Kidney epithelial cell (primary cell): ENCODE results near the gene RARRES2. TPM values are rescaled to one million over a fixed set of nuclear protein-coding genes. Genes with fewer than 3 reads are reported as not detected.
"Not testable (repeated sequence)": the region's sequence is repeated elsewhere in the genome, so short reads cannot be mapped to it uniquely, and the experiment has no call there.

Source experiments
- DNase-seq: peaks from one replicate; pipeline ENCODE4 v3.0.0-alpha.2; 2010; ENCODE audit warnings: low read depth
- H3K27me3 ChIP-seq: 2 replicates; pipeline ENCODE4 v1.6.0; 2011; ENCODE audit warnings: low read length; ENCODE audit not compliant: control insufficient read depth, insufficient read depth
- H3K36me3 ChIP-seq: 2 replicates; pipeline ENCODE4 v1.5.1; 2011; ENCODE audit warnings: low read length; ENCODE audit not compliant: control insufficient read depth, insufficient read depth
- H3K4me3 ChIP-seq: 2 replicates; pipeline ENCODE4 v1.5.1; 2011; ENCODE audit warnings: low read depth, mild to moderate bottlenecking, control low read depth, low read length
- total RNA-seq: library from RNA; depleted of rRNA; stranded (reverse); fragments of >200 nt; gene quantifications from 2 replicates; pipeline ENCODE4 v1.2.3, GENCODE V29; 2015
- TF ChIP-seq, protein P1 (sequence below): IDR thresholded peaks from 2 replicates; pipeline ENCODE4 v1.5.1; 2011; ENCODE audit warnings: mild to moderate bottlenecking, moderate library complexity, low read length, control low read depth, inconsistent platforms; ENCODE audit not compliant: insufficient read depth, poor library complexity, severe bottlenecking

Gene RARRES2
- total RNA-seq = 0.38 and 2.3 TPM in 2 replicates

DNA sequence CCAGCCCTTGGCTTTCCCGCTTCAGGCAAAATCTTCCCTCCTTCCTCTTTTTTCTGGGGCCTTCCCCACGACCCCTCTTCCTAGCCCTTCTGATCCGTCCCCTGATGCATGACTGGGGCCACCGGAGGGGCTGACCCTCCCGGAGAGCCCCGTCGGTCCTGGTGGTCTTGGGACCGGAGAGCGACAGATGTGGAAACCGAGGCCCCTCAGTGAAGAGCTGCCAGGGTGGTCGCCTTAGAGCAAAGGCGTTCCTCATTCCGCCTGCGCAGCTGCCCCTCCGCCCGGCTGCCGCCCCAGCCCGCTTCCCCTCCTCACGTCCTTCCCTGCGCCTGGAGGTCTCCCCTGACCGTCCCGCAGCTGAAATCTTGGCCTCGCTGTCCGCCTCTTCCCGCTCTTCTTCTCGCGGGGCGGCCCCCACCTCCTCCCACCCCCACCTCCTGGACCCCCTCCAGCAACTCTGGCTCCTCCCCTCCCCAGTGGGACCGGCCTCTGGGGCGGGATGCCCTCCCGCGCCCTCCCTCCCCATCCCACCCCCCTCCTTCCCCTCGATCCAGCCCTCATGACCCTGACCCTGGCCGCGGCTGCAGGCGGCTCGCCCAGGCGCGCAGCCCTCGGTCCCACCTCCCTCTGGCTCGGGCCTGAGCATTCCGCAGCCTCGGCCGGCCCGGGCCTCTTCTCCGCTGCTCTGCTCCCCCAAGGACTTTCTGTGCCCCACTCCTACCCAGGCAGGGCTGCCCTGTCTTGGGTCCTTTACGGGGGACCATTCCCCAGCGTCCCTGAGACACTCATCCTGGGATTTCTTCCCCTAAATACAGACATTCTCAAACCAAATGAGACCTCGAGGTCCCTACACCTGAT is at the start of gene RARRES2:
TSS of gene RARRES2 (minus strand) at position 367 of the 858 bp plus-strand sequence. CDS start 1,020 bp downstream, outside the sequence.
- TF ChIP-seq, protein P1, sequence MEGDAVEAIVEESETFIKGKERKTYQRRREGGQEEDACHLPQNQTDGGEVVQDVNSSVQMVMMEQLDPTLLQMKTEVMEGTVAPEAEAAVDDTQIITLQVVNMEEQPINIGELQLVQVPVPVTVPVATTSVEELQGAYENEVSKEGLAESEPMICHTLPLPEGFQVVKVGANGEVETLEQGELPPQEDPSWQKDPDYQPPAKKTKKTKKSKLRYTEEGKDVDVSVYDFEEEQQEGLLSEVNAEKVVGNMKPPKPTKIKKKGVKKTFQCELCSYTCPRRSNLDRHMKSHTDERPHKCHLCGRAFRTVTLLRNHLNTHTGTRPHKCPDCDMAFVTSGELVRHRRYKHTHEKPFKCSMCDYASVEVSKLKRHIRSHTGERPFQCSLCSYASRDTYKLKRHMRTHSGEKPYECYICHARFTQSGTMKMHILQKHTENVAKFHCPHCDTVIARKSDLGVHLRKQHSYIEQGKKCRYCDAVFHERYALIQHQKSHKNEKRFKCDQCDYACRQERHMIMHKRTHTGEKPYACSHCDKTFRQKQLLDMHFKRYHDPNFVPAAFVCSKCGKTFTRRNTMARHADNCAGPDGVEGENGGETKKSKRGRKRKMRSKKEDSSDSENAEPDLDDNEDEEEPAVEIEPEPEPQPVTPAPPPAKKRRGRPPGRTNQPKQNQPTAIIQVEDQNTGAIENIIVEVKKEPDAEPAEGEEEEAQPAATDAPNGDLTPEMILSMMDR = no peak
- Histone ChIP-seq H3K36me3 (no peaks in the 10 kb centered on the region), H3K27me3 (peaks cover 14% of the 10 kb centered on the region), H3K4me3 (peak within 1 kb of the TSS; percentile 40)
- DNase-seq = no peak

DNA sequence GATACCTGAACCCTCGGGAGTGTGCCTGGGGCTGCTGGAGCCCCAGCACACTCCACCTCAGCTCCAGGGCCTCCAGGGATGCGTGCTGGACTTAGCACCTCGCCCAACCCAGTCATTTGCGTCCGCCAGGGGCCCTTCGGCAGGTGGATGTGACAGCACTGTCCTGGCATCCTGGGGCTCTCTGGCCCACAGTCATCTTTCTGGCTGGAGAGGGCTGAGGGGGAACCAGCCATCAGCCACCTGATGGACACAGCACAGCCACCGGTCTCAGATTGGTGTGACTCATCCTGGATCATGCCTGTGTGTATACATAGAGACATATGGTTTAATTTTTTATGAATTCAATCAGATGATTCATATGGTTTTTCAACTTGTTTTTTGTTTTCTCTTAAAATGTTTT is 48.8 kb upstream of the RARRES2 start:
- no peaks in the 10 kb centered on the region for H3K36me3 ChIP-seq
- TF ChIP-seq, protein P1 = no peak
- no peak for DNase-seq
- no peak overlapping the region for H3K4me3 ChIP-seq
- H3K27me3 ChIP-seq = no peaks in the 10 kb centered on the region

DNA sequence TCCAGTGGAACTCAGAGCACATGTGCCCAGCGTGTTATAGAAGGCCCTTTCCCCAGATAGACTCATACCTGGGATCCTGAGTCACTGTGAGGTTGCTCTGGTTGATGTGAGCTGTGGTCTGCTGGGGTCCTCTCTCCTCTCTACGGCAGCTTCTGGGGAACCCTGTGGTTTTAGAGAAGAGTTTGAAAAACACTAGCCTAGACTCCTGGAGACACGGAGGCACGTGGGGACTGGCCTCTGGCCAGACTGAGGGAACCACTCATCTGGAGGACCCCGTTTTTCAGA is 48.0 kb upstream of the RARRES2 start:
- H3K27me3 ChIP-seq = no peaks in the 10 kb centered on the region
- TF ChIP-seq, protein P1 = no peak
- no peaks in the 10 kb centered on the region for H3K36me3 ChIP-seq
- DNase-seq = no peak
- H3K4me3 ChIP-seq = no peak overlapping the region

DNA sequence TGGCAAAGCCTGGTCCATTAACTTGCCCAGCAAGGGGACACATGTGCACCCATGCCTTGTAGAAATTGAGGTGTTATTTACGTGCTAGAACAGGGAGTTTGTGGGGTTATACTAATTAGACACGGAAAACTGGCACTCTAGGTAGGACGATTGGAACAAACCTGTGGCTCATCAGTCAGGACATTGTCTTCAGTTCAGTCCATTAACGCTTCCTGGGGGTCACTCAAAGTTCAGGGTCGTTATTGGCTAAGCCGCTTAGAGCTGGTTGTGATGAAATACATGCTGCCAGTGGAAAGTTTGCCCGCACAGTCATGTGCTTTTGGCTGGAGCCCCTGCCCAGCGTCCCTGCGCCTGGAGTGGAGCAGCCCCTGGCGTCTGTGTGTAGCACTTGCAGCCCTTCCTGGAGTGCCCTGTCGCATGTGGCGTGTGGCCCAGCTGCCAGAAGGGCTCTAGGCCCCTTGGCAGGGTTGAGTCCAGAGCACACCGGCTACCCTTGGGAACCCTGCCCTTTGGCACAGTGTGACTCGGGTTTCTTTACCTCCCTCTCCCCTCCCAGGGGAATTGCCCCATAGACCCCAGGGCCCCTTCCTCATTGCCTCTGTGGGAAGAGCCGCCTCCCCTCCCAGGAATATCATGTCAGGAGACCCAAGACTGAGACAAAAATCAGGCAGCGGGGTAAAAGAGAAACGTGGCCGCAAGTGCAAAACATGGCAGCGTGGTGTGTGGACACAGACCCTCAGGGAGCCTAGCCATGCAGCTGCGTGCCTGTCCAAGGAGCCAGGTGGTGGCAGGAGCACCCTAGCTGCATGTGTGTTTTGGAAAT is 47.5 kb upstream of the RARRES2 start:
- no peak overlapping the region for H3K4me3 ChIP-seq
- no peak for DNase-seq
- TF ChIP-seq, protein P1 = peak; percentile 59
- no peaks in the 10 kb centered on the region for H3K27me3 ChIP-seq
- no peaks in the 10 kb centered on the region for H3K36me3 ChIP-seq

DNA sequence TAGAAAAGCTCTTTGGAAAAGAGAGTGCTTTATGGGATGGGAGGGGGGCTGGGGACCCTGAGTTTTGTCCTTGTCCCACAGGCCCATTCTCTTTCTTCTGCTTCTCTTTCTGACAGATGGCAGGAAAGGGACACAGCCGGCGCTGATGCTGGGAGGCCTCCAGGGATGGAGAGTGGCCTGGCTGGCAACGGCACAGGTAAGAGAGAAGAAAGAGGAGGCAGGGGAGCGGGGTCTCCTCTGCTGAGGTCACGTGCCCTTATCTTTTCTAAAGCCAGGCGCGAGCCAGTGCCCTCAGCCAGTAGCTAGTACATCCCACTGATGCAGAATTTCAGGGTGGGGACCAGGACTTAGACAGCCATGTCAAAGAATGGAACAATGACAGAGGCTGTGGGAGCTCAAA is 46.9 kb upstream of the RARRES2 start:
- Histone ChIP-seq H3K27me3 (no peaks in the 10 kb centered on the region), H3K36me3 (no peaks in the 10 kb centered on the region), H3K4me3 (no peak overlapping the region)
- TF ChIP-seq, protein P1 = no peak
- no peak for DNase-seq

DNA sequence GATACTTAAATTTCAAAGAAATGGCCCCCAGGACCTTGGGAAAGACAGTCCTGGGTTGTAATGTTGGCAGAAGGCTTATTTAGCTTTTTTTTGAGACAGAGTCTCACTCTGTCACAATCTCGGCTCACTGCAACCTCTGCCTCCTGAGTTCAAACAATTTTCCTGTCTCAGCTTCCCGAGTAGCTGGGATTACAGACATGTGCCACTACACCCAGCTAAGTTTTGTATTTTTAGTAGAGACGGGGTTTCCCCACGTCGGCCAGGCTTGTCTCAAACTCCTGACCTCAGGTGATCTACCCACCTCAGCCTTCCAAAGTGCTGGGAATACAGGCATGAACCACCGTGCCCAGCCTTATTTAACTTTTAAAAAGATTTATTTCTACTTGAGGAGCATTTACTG is 44.5 kb upstream of the RARRES2 start:
- H3K27me3 ChIP-seq, H3K4me3 ChIP-seq, H3K36me3 ChIP-seq, DNase-seq: not testable (repeated sequence)
